Measurements from ENCODE around the gene VSIG2.
A peak's percentile ranks its signal among the peaks of the same experiment; 100 is the strongest.

The VSIG2 gene

GRCh38 chr11:124759266-124760204, 7.5 kb upstream of the VSIG2 start:
- DNase-seq (ENCODE audit: insufficient read length, low spot score) (no peak), FAIRE-seq (no peak)
- no peak for TF ChIP-seq POLR2A (IDR thresholded peaks at IDR 0.05; ENCODE audit: low read depth, low read length)

DNA sequence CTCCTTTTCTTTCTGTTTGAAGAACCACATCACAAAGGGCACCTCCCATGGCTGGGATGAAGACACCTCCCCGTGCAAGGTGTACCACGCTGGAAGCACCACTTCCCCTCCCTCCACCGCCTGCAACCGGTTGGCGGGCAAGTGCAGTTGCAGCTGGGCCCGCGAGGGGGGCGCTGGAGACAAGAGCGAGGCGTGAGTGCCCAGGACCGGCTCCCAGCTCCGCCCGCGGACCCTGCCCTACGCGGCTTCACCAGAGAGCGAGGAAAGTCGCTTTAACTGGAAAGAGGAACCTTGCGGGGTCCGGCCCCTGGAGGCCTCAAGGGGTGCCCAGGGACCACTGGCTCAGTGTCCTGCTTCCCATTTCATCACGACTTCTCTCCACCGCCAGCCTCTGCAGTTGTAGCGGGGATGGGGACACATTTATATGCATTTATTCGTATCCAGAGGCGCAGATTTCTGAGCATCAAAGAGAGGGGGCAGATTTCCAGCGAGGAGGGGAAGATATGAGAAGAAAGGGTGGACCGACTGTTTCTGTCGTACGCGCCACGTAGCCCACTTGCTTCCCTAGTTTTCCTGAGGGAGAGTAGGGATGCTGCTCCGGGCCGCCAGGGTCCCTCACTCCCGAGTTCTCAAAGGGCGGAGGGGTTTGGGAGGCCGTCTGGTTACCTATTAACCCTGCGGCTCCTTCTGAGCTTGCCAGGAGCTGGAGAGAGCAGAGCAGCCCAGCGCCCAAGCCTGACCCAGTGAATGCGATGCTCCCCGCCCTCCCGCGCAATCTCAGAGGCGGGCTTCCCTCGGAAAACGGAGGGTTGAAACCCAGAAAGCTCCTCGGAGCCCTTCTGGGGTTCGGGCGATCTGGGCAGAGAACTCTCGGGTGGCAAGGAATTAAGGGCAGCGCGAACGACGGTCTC, 6.6 kb upstream of the VSIG2 start:
- no peak for TF ChIP-seq POLR2A (IDR thresholded peaks at IDR 0.05; ENCODE audit: low read depth, low read length)

GRCh38 chr11:124757320-124757719, 5.3 kb upstream of the VSIG2 start:
- DNase-seq (ENCODE audit: insufficient read length, low spot score) (no peak), FAIRE-seq (no peak)
- no peak for TF ChIP-seq POLR2A (IDR thresholded peaks at IDR 0.05; ENCODE audit: low read depth, low read length)

More for the DNA sequence above, 6.6 kb upstream of the VSIG2 start:
- DNase-seq (ENCODE audit: insufficient read length, low spot score) (no peak), FAIRE-seq (no peak)

- TF ChIP-seq POLR2A (IDR thresholded peaks at IDR 0.05; ENCODE audit: low read depth, low read length), result no peak
- no peak for DNase-seq (ENCODE audit: insufficient read length, low spot score)
- FAIRE-seq, result no peak
Measured at GRCh38 chr11:124756753-124757227, 4.7 kb upstream of the VSIG2 start.

DNA sequence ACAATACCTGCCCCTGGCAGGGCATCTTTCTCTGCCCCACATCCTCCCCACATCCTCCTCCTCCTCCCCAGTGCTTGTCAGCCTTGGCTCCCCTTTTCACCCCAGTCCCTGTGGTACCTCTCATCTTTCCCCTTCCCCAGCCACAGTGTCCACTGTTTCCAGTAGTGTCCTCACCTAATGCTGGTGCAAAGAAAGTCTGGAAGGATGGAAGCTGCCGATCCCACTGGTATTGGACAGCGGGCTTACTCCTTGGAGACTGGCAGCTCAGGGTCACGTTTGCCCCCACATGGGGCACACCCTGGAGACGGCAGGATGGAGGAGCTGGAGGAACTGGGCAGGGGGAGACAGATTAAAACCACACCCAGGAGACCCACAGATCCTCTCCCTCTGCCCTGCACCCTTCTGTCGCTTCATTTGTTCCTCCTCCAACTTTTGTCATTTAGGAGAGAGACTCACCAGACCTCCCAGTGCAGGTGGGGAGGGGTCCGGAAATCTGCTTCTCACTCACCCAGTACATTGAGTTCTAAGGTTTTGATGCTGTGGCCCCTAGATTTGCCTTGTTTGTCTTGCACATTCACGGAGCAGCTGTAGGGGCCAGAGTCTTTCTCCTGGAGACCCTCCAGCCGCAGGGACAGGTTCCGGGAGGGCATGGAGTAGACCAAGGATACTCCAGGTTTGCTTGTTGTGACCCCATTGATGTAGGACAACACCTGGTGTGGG, 4.1 kb upstream of the VSIG2 start:
- FAIRE-seq, result no peak
- DNase-seq (ENCODE audit: insufficient read length, low spot score), result no peak
- TF ChIP-seq POLR2A (IDR thresholded peaks at IDR 0.05; ENCODE audit: low read depth, low read length), result no peak

DNA sequence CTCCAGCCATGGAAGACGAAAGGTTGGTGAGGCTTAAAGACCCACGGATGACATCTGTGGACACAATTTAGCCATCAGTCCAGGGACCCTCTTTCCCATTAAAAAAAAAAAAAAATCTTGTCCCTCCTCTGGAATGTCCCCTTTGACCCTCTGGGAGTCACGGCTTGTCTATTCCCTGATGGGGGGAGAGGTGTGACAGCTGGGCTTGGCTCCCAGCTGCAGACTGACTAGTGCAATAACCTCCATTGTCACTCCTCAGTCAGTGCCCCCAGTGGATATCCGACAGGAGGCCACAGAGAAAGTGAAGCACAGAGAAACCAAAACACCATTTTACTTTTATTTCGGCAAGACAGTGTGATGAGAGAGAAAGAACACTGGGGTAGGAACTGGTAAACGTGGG, 2.7 kb upstream of the VSIG2 start:
- DNase-seq (ENCODE audit: insufficient read length, low spot score), result no peak
- FAIRE-seq, result no peak
- TF ChIP-seq POLR2A (IDR thresholded peaks at IDR 0.05; ENCODE audit: low read depth, low read length), result no peak

GRCh38 chr11:124754309-124754708, 2.3 kb upstream of the VSIG2 start:
- DNase-seq (ENCODE audit: insufficient read length, low spot score), result peak; percentile 47
- FAIRE-seq, result peak; percentile 43

GRCh38 chr11:124753624-124754023, 1.6 kb upstream of the VSIG2 start:
- DNase-seq (ENCODE audit: insufficient read length, low spot score) (no peak), FAIRE-seq (no peak)
- TF ChIP-seq POLR2A (IDR thresholded peaks at IDR 0.05; ENCODE audit: low read depth, low read length), result no peak

More at GRCh38 chr11:124754309-124754708, 2.3 kb upstream of the VSIG2 start:
- no peak for TF ChIP-seq POLR2A (IDR thresholded peaks at IDR 0.05; ENCODE audit: low read depth, low read length)

DNA sequence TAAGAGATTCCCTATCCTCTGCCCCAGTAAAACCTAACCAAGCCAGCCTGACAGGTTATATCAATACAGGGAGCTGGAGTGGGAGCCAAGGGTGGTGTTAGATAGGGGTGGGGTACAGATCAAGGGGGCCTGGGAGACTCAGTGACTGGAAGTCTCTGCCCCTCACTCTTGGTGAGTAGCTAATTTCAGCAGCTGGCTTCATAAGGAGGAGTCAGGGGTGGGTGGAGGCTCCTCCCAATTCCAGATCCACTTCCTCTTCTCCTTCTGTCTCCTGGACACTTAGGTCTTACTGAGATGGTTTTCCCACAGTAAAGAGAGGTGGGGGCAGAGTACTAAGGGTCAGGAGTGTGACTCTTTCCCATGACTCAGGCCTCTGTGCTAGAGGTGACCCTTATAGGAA, 1.1 kb upstream of the VSIG2 start:
- no peak for FAIRE-seq
- no peak for TF ChIP-seq POLR2A (IDR thresholded peaks at IDR 0.05; ENCODE audit: low read depth, low read length)
- no peak for DNase-seq (ENCODE audit: insufficient read length, low spot score)

DNA sequence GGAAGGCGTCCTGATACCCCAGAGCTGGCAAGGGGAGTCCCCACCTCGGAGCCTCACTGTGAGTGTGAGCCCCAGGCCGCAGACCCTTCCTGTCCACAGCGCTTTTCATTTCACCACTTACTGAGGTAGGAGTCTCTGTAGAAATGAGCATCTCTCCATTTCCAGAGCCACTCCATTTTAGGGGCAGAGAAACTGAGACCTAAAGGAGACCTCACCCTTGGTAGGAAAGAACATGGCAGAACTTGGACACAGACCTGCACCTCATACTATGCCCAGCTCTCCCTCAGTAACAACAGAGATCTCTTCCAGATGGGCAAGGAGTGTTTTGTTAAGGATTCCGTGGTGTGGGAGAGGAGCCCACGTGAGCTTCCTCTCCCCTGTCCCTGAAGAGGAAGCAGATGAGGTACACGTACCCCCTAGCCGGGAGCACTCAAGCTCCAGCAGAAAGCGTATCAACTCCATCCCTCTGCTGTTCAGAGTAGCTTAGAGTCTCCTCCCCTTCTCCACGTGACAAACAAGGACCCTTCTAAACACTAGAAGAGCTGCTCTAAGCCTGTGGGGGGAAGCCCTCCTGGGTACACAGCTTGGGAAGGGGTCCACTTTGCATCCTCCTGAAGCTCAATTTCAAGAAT, 532 bp upstream of the VSIG2 start:
- no peak for FAIRE-seq
- DNase-seq (ENCODE audit: insufficient read length, low spot score), result no peak
- no peak for TF ChIP-seq POLR2A (IDR thresholded peaks at IDR 0.05; ENCODE audit: low read depth, low read length)

GRCh38 chr11:124751391-124751740, 689 bp downstream of the VSIG2 start:
- TF ChIP-seq POLR2A (IDR thresholded peaks at IDR 0.05; ENCODE audit: low read depth, low read length), result no peak
- FAIRE-seq (no peak), DNase-seq (ENCODE audit: insufficient read length, low spot score) (no peak)

- TF ChIP-seq POLR2A (IDR thresholded peaks at IDR 0.05; ENCODE audit: low read depth, low read length), result no peak
- no peak for FAIRE-seq
- DNase-seq (ENCODE audit: insufficient read length, low spot score), result no peak
Measured at GRCh38 chr11:124749912-124750311, 2.1 kb downstream of the VSIG2 start.
